HG03060 (cell line): ENCODE results near the gene CEP131.
"Not testable (repeated sequence)": the region's sequence is repeated elsewhere in the genome, so short reads cannot be mapped to it uniquely, and the experiment has no call there.

Source experiments
- ATAC-seq: cut with Tn5 transposase; IDR thresholded peaks from one replicate; pipeline ENCODE4 v1.9.1; 2021; ENCODE audit warnings: low read depth, moderate number of reproducible peaks; ENCODE audit not compliant: unreplicated experiment

The CEP131 gene

GRCh38 chr17:81157848-81158687, 64.7 kb downstream of the CEP131 start:
- no peak for ATAC-seq

- no peak for ATAC-seq
Measured at GRCh38 chr17:81156866-81157805, 65.6 kb downstream of the CEP131 start.

- no peak for ATAC-seq
Measured at GRCh38 chr17:81154961-81155360, 67.8 kb downstream of the CEP131 start.

- ATAC-seq: not testable (repeated sequence)
Measured at GRCh38 chr17:81154016-81154415, 68.7 kb downstream of the CEP131 start.

- ATAC-seq: no peak
Measured at GRCh38 chr17:81153340-81153803, 69.4 kb downstream of the CEP131 start.

GRCh38 chr17:81152288-81152828, 70.4 kb downstream of the CEP131 start:
- no peak for ATAC-seq

GRCh38 chr17:81151278-81151677, 71.5 kb downstream of the CEP131 start:
- no peak for ATAC-seq

GRCh38 chr17:81150377-81151077, 72.2 kb downstream of the CEP131 start:
- ATAC-seq: no peak

- ATAC-seq: no peak
Measured at GRCh38 chr17:81148986-81149533, 73.7 kb downstream of the CEP131 start.

- no peak for ATAC-seq
Measured at GRCh38 chr17:81148571-81148970, 74.2 kb downstream of the CEP131 start.

- ATAC-seq: no peak
Measured at GRCh38 chr17:81147701-81148100, 75.1 kb downstream of the CEP131 start.

GRCh38 chr17:81146208-81146607, 76.6 kb downstream of the CEP131 start:
- not testable (repeated sequence) for ATAC-seq

- ATAC-seq: no peak
Measured at GRCh38 chr17:81144423-81144781, 78.4 kb downstream of the CEP131 start.

- no peak for ATAC-seq
Measured at GRCh38 chr17:81143717-81144422, 78.9 kb downstream of the CEP131 start.

GRCh38 chr17:81143200-81143527, 79.6 kb downstream of the CEP131 start:
- ATAC-seq: no peak

GRCh38 chr17:81142301-81143199, 80.2 kb downstream of the CEP131 start:
- ATAC-seq: no peak

GRCh38 chr17:81140695-81141094, 82.1 kb downstream of the CEP131 start:
- no peak for ATAC-seq

- no peak for ATAC-seq
Measured at GRCh38 chr17:81140018-81140417, 82.7 kb downstream of the CEP131 start.
